Measurements from ENCODE around the gene SYNGAP1. TPM values are rescaled to one million over a fixed set of nuclear protein-coding genes. Genes with fewer than 3 reads are reported as not detected.

The SYNGAP1 gene
- total and polyA plus RNA-seq, 9 of the 15 experiments (the other 6 are each of a cell fraction or from before 2014, with no cell fraction given), result 0.01 to 22.8 (median 3.2) TPM

DNA sequence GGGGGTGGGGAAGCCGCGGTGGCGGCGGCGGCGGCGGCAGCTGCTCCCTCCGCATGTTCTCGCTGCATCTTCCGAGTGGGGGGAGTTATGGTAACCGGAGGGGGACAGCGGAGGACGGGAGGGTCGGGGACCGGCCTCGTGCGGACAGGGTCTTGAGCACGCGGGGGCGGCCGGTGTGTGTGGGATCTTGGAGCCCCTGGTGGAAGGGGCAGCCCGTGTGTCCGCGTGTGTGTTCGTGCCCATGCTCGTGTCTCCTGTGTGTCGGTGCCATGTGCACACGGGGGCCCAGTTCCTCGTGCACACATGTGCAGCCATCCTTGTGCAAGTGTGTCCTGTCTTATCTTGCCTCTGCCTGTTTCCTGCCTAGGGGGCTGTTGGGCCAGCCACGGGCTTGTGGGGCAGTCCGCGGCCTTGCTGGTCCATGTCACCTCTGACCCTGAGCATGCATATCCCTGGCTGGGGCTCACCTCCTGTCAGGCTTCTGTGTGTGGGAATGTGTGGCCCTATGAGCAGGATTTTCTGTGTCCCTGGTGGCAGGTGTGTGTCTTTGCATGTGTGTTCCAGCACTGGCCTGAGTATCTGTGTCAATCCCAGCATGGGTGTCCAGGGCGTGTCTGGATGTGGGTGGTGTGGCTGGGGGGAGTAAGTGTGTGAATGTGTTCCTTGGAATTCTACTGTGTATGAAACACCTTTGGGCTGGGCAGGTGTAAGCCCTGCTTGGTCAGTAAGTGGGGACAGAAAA lies 8.5 kb downstream of the SYNGAP1 start (continued):
- TF ChIP-seq FIP1L1 (IDR thresholded peaks at IDR 0.05; ENCODE audit: low read depth, low read length, poor library complexity, severe bottlenecking) (peak; percentile 42), L3MBTL2 (IDR thresholded peaks at IDR 0.05) (peak; percentile 94), MXI1 (IDR thresholded peaks at IDR 0.05; ENCODE audit: low read depth, low read length) (peak; percentile 73; the same call in 1 of the 2 replicates), NR4A1 (CRISPR knock-in tag; IDR thresholded peaks at IDR 0.05) (peak; percentile 80; the same call in 1 of the 2 replicates), NR4A1 (tag; IDR thresholded peaks at IDR 0.05) (peak; percentile 86; the same call in 1 of the 2 replicates), SP1 (CRISPR knock-in tag; IDR thresholded peaks at IDR 0.05) (peak; percentile 68; the same call in 1 of the 2 replicates), ATF3 (IDR thresholded peaks at IDR 0.05) (no peak), ATF3 (CRISPR knock-in tag; conservative IDR thresholded peaks at IDR 0.05) (peak; percentile 81; the same call in 1 of the 2 replicates), TFAP4 (CRISPR knock-in tag; IDR thresholded peaks at IDR 0.05; ENCODE audit: borderline replicate concordance) (peak; percentile 89), MIER1 (IDR thresholded peaks at IDR 0.05; ENCODE audit: low read depth) (0 out of 2 replicates have a peak, but pooled peaks have one; percentile 31), ZNF778 (CRISPR knock-in tag; IDR thresholded peaks at IDR 0.05) (no peak), HCFC1 (IDR thresholded peaks at IDR 0.05; ENCODE audit: low read depth, low read length) (0 out of 2 replicates have a peak, but pooled peaks have one; percentile 44), E2F5 (CRISPR knock-in tag; IDR thresholded peaks at IDR 0.05) (peak; percentile 99; the same call in 1 of the 2 replicates), ZNF431 (CRISPR knock-in tag; IDR thresholded peaks at IDR 0.05) (peak; percentile 96), ZBTB17 (CRISPR knock-in tag; IDR thresholded peaks at IDR 0.05) (peak; percentile 70; the same call in 1 of the 2 replicates), CTBP1 (IDR thresholded peaks at IDR 0.05; ENCODE audit: borderline replicate concordance) (peak; percentile 65; the same call in 1 of the 2 replicates), CREB1 (IDR thresholded peaks at IDR 0.05) (no peak), CREB1 (CRISPR knock-in tag; IDR thresholded peaks at IDR 0.05) (peak; percentile 82), ETV1 (tag; conservative IDR thresholded peaks at IDR 0.05; ENCODE audit: low read depth) (peak; percentile 74), PATZ1 (CRISPR knock-in tag; IDR thresholded peaks at IDR 0.05; ENCODE audit: borderline replicate concordance) (no peak)
- TF ChIP-seq, protein P1, sequence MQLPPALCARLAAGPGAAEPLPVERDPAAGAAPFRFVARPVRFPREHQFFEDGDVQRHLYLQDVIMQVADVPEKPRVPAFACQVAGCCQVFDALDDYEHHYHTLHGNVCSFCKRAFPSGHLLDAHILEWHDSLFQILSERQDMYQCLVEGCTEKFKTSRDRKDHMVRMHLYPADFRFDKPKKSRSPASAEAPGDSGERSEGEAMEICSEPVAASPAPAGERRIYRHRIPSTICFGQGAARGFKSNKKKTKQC (CRISPR knock-in tag; IDR thresholded peaks at IDR 0.05), result peak; percentile 99
- TF ChIP-seq, protein P2, sequence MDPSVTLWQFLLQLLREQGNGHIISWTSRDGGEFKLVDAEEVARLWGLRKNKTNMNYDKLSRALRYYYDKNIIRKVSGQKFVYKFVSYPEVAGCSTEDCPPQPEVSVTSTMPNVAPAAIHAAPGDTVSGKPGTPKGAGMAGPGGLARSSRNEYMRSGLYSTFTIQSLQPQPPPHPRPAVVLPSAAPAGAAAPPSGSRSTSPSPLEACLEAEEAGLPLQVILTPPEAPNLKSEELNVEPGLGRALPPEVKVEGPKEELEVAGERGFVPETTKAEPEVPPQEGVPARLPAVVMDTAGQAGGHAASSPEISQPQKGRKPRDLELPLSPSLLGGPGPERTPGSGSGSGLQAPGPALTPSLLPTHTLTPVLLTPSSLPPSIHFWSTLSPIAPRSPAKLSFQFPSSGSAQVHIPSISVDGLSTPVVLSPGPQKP (CRISPR knock-in tag; IDR thresholded peaks at IDR 0.05), result peak; percentile 86; the same call in 1 of the 2 replicates
